NB4 (cell line): ENCODE data around the gene KDM4C.

Experiments used
- MYC ChIP-seq: IDR thresholded peaks from 2 replicates; pipeline ENCODE4 v1.6.1; 2011; ENCODE audit warnings: low read depth, low read length
- TF ChIP-seq, protein P1 (sequence below): IDR thresholded peaks from one replicate; pipeline ENCODE4 v1.5.1; 2012; ENCODE audit warnings: low read depth, low read length

- TF ChIP-seq, protein P1, sequence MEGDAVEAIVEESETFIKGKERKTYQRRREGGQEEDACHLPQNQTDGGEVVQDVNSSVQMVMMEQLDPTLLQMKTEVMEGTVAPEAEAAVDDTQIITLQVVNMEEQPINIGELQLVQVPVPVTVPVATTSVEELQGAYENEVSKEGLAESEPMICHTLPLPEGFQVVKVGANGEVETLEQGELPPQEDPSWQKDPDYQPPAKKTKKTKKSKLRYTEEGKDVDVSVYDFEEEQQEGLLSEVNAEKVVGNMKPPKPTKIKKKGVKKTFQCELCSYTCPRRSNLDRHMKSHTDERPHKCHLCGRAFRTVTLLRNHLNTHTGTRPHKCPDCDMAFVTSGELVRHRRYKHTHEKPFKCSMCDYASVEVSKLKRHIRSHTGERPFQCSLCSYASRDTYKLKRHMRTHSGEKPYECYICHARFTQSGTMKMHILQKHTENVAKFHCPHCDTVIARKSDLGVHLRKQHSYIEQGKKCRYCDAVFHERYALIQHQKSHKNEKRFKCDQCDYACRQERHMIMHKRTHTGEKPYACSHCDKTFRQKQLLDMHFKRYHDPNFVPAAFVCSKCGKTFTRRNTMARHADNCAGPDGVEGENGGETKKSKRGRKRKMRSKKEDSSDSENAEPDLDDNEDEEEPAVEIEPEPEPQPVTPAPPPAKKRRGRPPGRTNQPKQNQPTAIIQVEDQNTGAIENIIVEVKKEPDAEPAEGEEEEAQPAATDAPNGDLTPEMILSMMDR = no peak
- TF ChIP-seq MYC = no peak
These were observed 141.5 kb downstream of the KDM4C start for GRCh38 chr9:6899274-6899673.
